B cell (primary cell): ENCODE data around the gene TEX28.
"Not testable (repeated sequence)": the region's sequence is repeated elsewhere in the genome, so short reads cannot be mapped to it uniquely, and the experiment has no call there.

Experiments
- CTCF ChIP-seq: fragments of 200-600 bp; IDR thresholded peaks from one replicate; pipeline ENCODE4 v1.8.0; 2022; ENCODE audit warnings: antibody characterized with exemption, mild to moderate bottlenecking
- EZH2 ChIP-seq: IDR thresholded peaks from 2 replicates; pipeline ENCODE4 v1.6.1; 2012; ENCODE audit warnings: borderline replicate concordance, low read depth, mild to moderate bottlenecking, moderate library complexity, low read length; ENCODE audit not compliant: insufficient read depth, poor library complexity, severe bottlenecking

- not testable (repeated sequence) for TF ChIP-seq CTCF, EZH2
Measured at GRCh38 chrX:154247377-154248045, 47.4 kb downstream of the TEX28 start.
